GM19351 (cell line): ENCODE measurements around the gene ZNF846.
"Not testable (repeated sequence)": the region's sequence is repeated elsewhere in the genome, so short reads cannot be mapped to it uniquely, and the experiment has no call there.

Experiments used
- ATAC-seq: cut with Tn5 transposase; IDR thresholded peaks from one replicate; pipeline ENCODE4 v1.9.1; 2021; ENCODE audit warnings: mild to moderate bottlenecking, moderate library complexity; ENCODE audit not compliant: unreplicated experiment

Gene ZNF846

DNA sequence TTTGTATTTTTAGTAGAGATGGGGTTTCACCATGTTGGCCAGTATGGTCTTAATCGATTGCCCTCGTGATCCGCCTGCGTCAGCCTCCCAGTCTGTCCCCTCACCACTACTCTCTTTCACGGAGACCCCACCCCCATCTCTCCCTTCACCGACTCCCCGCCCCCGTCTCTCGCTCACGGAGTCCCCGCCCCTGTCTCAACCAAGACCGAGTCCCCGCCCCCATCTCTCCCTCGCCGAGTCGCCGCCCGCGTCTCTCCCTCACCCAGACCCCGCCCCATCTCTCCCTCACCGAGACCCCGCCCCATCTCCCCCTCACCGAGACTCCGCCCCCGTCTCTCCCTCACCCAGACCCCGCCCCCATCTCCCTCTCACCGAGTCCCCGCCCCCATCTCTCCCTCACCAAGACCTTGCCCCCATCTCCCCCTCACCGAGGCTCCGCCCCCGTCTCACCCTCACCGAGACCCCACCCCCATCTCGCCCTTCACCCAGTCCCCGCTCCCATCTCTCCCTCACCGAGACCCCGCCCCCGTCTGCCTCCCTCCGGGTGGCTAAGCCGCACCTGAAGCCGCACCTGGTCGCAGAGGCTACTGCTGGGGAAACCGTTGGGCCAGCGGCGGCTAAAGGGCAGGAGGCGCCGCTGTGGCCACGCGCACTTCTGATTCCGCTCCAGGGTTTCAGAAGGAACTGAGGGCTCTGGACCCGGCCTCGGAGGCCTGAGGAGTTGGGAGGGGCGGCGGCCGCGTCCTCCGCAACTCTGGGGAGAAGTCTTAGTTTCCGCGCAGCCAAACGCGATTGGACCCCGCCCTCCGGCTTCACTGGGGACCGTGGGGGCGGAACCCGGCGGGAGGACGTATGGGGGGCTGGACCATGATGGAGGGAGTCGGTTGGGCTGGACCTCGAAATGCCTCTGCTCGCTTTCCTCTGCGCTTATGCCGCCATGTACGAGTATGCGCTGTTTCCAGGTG lies 17.1 kb upstream of the ZNF846 start:
- ATAC-seq = peak; percentile 73

- ATAC-seq = not testable (repeated sequence)
Observed at GRCh38 chr19:9784163-9784496, 15.6 kb upstream of the ZNF846 start.

DNA sequence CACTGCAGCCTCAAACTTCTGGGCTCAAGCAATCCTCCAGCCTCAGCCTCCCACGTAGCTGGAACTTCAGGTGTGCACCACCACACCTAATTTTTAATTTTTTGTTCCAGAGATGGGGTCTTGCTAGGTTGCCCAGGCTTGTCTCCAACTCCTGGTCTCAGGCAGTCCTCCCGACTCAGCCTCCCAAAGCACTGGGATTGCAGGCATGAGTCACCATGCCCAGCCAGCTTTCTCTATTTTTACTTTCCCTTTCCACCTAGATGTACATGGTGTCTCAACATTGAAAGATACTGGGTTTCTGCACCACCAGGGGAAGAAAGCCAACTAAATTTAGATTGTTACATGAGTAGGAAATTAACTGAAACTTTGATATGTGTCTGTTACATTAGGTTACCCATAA lies 13.8 kb upstream of the ZNF846 start:
- no peak for ATAC-seq

DNA sequence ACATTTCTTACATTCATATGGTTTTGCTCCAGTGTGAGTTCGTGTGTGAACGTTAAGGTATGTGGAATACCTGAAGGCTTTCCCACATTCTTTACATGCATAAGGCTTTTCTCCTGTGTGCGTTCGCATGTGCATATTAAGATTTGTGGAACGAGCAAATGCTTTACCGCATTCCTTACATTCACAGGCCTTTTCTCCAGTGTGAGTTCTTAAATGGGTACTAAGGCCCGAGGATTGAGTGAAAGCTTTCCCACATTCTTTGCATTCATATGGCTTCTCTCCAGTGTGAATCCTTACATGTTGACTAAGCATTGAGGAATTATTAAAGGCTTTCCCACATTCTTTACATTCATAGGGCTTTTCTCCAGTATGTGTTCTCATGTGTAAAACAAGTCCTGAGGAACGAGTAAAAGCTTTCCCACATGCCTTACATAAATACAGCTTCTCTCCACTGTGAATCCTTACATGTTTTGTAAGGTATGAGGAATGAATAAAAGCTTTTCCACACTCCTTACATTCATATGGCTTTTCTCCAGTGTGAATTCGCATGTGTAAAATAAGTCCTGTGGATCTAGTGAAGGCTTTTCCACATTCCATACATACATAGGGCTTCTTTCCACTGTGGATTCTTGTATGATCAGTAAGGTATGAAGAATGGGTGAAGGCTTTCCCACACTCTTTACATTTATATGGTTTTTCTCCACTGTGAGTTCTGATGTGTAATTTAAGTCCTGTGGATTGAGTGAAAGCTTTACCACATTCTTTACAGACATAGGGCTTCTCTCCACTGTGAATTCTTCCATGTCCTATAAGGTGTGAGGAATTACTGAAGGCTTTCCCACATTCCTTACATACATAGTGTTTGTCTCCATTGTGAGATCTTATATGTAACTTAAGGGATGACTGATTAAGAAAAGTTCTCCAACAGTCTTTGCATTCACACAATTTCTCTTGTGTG lies 10.7 kb downstream of the ZNF846 start:
- ATAC-seq = no peak

GRCh38 chr19:9752701-9753443 lies 15.7 kb downstream of the ZNF846 start:
- ATAC-seq = no peak

DNA sequence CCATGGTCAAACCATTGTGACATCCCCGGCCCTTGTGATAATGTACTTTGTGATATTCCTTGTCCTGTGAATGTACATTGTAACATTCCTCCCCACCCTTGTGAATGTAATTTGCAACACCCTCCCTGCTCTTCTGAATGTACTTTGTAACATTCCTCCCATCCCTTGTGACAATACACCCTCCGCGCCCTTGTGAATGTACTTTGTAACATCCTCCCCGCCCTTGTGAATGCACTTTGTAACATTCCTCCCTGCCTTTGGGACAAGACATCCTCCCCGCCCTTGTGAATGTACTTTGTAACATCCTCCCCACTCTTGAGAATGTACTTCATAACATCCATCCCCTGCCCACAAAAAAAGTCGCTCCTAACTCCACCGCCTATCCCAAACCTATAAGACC lies 17.1 kb downstream of the ZNF846 start:
- no peak for ATAC-seq

GRCh38 chr19:9741476-9742171 lies 26.9 kb downstream of the ZNF846 start:
- no peak for ATAC-seq

- ATAC-seq = no peak
Observed at GRCh38 chr19:9735986-9736385, 32.6 kb downstream of the ZNF846 start.

DNA sequence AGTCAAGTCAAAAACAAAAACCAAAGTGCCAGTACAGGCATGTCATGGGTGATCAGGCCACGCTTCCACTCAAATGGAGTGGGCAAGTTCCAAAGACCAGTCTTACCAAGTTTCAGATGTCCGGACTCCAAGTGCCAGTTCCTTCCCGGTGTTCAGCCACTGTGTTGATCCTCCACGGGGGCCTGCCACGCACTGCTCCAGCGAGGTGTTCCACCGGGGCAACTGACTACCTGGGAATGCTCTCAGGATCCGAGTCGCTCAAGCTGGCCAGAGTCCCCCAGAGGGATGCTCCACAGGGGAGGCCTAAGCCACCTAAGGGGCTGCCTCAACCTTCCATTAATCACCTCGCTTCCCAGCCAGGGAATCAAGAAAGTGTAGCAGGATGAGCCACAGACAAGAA lies 38.5 kb downstream of the ZNF846 start:
- ATAC-seq = not testable (repeated sequence)

DNA sequence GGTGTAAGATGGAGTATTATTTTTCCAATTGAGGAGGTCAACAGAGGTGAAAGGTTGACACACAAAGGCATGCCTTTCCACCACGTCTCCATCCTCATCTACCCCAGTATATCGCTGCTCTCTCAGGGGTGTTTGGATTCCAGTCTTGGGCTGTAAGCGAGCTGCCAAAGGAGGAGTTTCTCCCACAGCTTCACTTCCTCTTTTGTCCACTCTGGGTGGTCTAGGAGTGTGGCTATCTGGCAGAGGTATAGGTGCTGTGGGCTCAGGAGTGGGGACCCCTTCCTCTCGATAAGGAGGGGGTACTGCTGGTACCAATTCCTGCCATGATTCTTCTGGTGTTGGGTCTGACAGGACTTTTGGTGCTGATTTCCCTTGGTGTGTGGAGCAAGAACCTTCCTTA lies 39.4 kb downstream of the ZNF846 start:
- no peak for ATAC-seq

GRCh38 chr19:9727644-9728043 lies 40.9 kb downstream of the ZNF846 start:
- ATAC-seq = no peak

DNA sequence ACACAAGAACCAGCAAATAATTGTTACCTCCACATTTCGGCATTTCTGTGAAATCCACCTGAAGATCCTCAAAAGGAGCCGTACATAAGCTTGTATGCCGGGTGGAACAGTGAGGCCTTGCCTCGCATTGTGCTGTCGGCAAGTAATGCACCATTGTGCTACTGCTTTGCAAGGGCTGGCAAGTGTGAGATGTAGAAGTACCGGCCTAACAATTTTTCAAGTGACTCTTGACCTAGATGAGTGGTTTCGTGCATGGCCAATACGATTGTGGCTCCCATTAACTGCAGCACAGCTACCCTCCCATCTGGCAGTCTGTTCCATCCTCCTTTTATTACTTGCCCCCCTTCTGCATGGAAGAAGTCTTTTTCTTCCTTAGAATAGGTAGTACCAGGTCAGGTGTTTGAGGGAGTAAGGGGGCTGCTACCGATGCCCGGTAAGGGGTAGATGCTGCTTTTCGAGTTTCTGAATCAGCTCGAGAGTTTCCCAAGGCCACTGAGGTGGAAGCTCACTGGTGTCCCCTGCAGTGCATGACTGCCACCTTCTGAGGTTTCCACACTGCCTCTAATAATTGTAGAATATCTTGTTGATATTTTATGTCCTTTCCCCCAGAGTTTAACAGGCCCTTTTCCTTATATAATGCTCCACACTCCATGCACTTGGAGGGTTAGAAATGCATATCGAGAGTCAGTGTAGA lies 42.9 kb downstream of the ZNF846 start:
- ATAC-seq = not testable (repeated sequence)

DNA sequence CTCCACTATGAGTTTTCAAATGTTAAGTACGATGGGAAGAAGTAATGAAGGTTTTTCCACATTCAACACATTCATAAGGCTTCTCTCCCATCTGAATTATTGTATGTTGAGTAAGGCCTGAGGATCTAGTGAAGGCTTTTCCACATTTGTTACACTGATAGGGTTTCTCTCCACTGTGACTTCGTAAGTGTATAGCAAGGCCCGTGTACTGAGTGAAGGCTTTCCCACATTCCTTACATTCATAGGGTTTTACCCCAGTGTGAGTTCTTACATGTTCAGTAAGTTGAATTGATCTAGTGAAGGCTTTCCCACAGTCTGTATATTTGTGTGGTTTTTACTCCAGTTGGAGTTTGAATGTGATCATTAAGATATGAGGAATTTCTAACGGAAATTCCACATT lies 44.4 kb downstream of the ZNF846 start:
- no peak for ATAC-seq

DNA sequence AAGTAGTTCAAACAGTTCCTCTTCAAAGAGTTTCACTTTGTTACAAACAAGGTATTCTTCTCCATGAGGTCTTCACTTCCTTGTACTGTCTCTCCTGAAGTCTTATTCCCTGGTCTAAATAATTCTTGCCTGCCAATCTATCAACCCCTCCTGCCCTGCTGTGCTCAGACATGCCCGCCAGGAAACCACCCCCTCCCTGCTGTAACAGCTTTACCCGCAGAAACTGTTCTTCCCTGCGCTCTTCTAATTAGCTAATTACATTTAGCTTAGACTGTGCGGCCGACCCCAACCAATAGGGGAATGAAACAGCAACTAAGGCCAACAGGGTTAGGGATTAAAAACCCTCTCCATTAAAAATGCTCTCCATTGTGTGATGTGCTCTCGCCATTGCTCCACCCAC lies 46.7 kb downstream of the ZNF846 start:
- ATAC-seq = no peak

- no peak for ATAC-seq
Observed at GRCh38 chr19:9720541-9720940, 48.0 kb downstream of the ZNF846 start.

GRCh38 chr19:9711815-9712214 lies 56.7 kb downstream of the ZNF846 start:
- ATAC-seq = no peak

DNA sequence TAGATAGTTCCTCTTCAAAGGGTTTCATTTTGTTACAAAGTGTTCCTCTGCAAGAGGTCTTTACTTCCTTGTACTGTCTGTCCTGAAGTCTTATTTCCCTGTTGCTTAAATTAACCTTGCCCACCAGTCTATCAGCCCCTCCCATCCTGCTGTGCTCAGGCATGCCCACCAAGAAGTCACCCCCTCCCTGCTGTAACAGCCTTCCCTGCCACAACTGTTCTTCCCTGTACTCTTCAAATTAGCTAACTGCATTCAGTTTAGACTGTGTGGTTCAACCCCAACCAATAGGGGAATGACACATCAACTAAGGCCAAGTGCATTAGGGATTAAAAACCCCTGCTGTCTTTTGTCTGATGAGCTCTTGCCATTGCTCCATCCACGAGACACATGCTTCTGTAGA lies 59.2 kb downstream of the ZNF846 start:
- no peak for ATAC-seq

GRCh38 chr19:9705836-9706235 lies 62.7 kb downstream of the ZNF846 start:
- no peak for ATAC-seq

DNA sequence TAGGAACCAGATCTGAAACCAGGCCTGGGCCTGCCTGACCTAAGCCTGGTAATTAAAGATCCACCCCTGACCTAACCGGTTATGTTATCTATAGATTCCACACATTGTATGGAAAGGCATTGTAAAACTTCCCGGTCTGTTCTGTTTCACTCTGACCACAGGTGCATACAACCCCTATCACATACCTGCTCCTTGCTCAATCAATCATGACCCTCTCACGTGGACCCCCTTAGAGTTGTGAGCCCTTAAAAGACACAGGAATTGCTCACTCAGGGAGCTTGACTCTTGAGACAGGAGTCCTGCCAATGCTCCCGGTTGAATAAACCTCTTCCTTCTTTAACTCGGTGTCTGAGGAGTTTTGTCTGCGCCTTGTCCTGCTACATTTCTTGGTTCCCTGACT lies 66.4 kb downstream of the ZNF846 start:
- no peak for ATAC-seq
